ENCODE results near the gene NTM.

Gene NTM

DNA sequence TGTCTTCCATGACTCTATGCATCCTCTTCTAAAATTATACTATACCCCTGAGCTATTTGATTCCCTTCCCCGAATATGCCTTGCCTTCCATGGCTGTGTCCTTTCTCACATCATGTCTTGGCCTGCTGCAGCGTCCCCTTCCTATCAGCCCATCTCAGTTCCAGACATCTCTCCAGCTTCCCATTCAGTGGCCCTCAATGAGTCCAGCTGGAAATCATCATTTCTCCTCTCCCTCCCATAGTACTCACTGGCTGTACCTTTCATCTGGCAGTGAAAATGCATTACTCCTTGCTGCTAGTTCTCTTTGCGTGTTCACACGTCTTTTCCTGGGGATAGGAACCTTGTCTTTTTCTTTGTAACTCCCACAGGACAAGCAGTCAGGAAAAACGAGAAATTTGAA is 486.8 kb downstream of the NTM start:
- H3K4me1 Mint-ChIP-seq (ENCODE audit: low read depth), result no peaks in the 10 kb centered on the region
- DNase-seq (ENCODE audit: low spot score), result no peak
- no peaks in the 10 kb centered on the region for H3K36me3 Mint-ChIP-seq (ENCODE audit: low read depth)
- no peak overlapping the region for H3K4me3 Mint-ChIP-seq
- no peak overlapping the region for H3K27ac Mint-ChIP-seq
- no peaks in the 10 kb centered on the region for H3K27me3 Mint-ChIP-seq (ENCODE audit: low read depth)
- no peaks in the 10 kb centered on the region for H3K9me3 Mint-ChIP-seq

DNA sequence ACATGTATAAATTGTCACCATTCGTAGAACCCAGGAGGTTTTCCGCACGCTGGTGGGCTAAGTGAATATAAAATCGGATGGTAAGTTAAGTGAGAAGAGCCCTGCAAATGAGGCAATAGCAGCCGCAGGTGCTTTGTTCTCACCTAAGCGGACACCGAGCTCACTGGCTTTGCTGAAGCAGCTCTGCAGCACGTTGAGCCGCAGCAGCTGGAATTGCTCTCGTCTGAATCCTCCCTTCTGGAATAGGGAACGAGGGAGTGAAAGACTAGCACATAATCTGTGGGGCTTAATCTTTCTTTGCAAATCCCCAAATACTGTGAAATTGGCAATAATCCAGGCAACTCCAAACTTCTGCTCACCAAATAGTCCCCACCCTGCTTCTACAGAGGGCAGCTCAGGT is 488.1 kb downstream of the NTM start:
- H3K9me3 Mint-ChIP-seq, result no peaks in the 10 kb centered on the region
- H3K27me3 Mint-ChIP-seq (ENCODE audit: low read depth), result no peaks in the 10 kb centered on the region
- H3K4me1 Mint-ChIP-seq (ENCODE audit: low read depth), result no peaks in the 10 kb centered on the region
- H3K4me3 Mint-ChIP-seq, result no peak overlapping the region
- DNase-seq (ENCODE audit: low spot score), result no peak
- H3K27ac Mint-ChIP-seq, result no peak overlapping the region
- H3K36me3 Mint-ChIP-seq (ENCODE audit: low read depth), result no peaks in the 10 kb centered on the region

GRCh38 chr11:131859538-131860210 is 489.3 kb downstream of the NTM start:
- DNase-seq (ENCODE audit: low spot score), result no peak

GRCh38 chr11:131864228-131864627 is 493.8 kb downstream of the NTM start:
- no peaks in the 10 kb centered on the region for H3K4me1 Mint-ChIP-seq (ENCODE audit: low read depth)

More at GRCh38 chr11:131859538-131860210, 489.3 kb downstream of the NTM start:
- Mint-ChIP-seq H3K9me3 (no peaks in the 10 kb centered on the region), H3K27ac (no peak overlapping the region), H3K4me1 (ENCODE audit: low read depth) (no peaks in the 10 kb centered on the region), H3K36me3 (ENCODE audit: low read depth) (no peaks in the 10 kb centered on the region), H3K27me3 (ENCODE audit: low read depth) (no peaks in the 10 kb centered on the region), H3K4me3 (no peak overlapping the region)

DNA sequence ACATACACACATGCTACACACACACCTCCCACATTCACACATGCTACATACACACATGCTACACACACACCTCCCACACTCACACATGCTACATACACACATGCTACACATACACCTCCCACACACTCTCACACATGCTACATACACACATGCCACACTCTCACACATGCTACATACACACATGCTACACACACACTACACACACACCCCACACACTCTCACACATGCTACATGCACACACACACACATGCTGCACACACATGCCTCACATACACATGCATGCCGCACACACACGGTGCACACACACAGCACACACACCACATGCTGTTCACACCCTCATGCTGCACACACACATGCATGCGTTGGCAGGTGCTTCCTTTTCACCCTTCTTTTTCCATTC is 495.4 kb downstream of the NTM start:
- no peak overlapping the region for H3K27ac Mint-ChIP-seq
- H3K9me3 Mint-ChIP-seq, result peaks cover 5% of the 10 kb centered on the region
- H3K27me3 Mint-ChIP-seq (ENCODE audit: low read depth), result no peaks in the 10 kb centered on the region
- H3K4me3 Mint-ChIP-seq, result no peak overlapping the region
- H3K4me1 Mint-ChIP-seq (ENCODE audit: low read depth), result no peaks in the 10 kb centered on the region
- no peak for DNase-seq (ENCODE audit: low spot score)
- H3K36me3 Mint-ChIP-seq (ENCODE audit: low read depth), result no peaks in the 10 kb centered on the region

More at GRCh38 chr11:131864228-131864627, 493.8 kb downstream of the NTM start:
- H3K27me3 Mint-ChIP-seq (ENCODE audit: low read depth), result no peaks in the 10 kb centered on the region
- peaks cover 5% of the 10 kb centered on the region for H3K9me3 Mint-ChIP-seq
- no peak for DNase-seq (ENCODE audit: low spot score)
- no peaks in the 10 kb centered on the region for H3K36me3 Mint-ChIP-seq (ENCODE audit: low read depth)
- no peak overlapping the region for H3K4me3 Mint-ChIP-seq
- H3K27ac Mint-ChIP-seq, result no peak overlapping the region

DNA sequence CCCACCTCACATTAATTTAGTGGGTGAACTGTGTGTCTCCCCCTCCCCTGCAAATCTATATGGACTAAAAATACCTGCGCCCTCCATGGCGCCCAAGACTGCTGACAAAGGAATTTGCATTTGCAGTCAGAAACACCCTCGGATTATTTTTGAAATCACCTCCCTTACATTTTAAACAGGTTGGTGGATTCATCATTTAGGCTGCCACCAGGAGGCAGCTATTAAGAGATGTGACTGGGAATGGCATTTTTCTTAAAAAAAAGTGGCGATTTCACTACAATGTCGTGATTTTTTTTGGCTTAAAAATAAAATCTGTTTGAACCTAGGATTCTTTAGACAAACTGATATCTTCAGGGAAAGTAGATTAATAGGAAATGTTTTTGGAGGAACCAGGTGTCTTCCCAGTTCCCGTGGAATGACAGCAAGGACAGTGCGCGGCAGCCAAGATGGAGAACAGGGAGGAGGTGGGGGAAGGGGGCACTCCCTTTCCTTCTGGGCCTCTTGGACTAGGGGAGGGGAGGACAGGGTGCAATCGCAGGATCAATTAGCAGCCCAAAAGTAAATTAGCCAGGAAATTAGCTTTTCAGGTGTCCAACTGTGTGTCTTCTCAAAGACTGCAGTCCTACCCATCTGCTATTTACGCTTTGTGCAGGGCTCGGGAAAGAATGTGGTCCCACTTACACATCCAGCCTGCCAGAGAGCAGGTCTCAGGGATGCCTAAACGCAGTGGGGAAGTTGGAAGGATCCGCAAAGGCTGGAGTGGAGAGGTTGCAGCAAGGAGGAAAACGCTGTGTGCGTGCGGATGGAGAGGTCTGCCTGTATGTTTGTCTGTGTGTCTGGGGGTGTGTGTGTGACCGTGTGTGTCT is 496.4 kb downstream of the NTM start:
- H3K36me3 Mint-ChIP-seq (ENCODE audit: low read depth), result no peaks in the 10 kb centered on the region
- no peaks in the 10 kb centered on the region for H3K4me1 Mint-ChIP-seq (ENCODE audit: low read depth)
- no peaks in the 10 kb centered on the region for H3K27me3 Mint-ChIP-seq (ENCODE audit: low read depth)
- peaks cover 5% of the 10 kb centered on the region for H3K9me3 Mint-ChIP-seq
- H3K4me3 Mint-ChIP-seq, result no peak overlapping the region
- DNase-seq (ENCODE audit: low spot score), result no peak
- H3K27ac Mint-ChIP-seq, result no peak overlapping the region

DNA sequence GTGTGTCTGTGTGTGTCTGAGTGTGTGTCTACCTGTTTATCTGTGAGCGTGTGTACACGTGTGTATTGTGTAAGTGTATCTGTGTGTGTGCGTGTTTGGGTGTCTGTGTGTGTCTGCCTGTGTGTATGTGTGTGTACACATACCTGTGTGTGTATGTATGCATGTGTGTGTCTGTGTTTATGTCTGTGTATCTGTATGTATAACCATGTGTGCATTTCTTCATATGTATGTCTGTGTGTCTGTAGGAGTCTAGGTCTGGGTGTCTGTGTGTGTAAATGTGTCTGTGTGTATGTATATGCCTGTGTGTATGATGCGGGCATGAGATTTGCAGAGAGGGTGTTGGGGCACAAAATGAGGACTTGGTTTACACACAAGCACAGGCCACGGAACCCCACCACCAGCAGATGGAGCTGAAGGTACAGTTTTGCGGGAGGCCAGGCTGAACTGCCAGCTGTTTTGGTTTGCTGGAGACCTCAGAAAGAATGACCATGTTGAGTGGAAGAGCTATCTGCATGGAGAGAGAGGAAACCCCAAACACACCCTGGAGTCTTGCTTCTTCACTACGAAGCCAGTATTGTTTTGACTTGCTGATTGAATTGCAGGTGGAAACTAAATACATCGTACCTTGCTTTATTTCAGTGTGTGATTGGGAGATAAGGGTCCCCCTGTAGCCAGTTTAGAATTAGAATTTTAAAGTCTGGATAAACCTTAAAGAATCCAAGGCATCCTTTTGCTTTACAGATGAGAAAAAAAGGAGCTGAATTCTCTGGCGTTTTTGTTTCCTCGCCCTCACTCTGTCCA is 497.2 kb downstream of the NTM start:
- Mint-ChIP-seq H3K4me1 (ENCODE audit: low read depth) (no peaks in the 10 kb centered on the region), H3K27ac (no peak overlapping the region), H3K36me3 (ENCODE audit: low read depth) (no peaks in the 10 kb centered on the region), H3K9me3 (peaks cover 5% of the 10 kb centered on the region), H3K4me3 (no peak overlapping the region), H3K27me3 (ENCODE audit: low read depth) (no peaks in the 10 kb centered on the region)
- no peak for DNase-seq (ENCODE audit: low spot score)

DNA sequence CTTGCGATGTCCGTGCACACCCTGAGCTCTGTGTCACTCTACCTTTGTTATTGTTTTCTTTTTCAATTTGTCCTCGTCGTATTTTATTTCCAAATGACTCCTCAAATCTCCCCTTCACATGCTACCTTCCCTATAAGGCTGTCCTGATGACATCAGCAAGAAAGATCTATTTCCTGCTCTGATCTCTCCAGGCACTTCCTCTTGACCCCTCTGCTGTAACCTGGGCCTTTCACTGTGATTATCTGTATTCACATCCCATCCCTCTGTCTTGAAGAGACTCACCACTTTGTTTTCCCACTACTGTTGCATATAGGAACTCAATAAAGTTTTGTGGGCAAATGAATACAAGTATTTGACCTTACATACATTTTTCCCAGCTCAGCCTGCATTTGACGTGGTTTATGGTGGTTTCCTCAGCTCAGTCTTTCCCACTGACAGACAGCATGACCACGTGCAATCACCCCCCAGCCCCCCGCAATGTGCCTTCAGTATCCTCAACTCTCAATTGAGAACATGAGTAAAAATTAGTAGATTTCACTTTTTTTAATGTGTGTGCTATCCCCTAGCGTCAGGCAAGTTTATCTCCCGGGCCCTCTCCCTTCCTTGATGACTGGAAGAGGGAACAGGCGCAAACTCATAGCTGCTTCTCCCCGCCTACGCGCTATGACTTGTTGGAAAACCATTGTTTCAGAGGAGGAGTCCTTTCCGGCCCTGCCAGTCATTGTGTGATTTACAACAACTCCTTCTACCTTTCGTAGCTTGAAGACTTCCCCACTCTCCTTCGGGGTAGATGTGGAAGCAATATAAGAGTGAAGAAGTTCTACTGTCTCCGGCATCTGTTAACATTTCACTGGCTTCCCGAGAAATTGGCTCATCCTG is 498.5 kb downstream of the NTM start:
- H3K27ac Mint-ChIP-seq, result no peak overlapping the region
- no peak for DNase-seq (ENCODE audit: low spot score)
- no peaks in the 10 kb centered on the region for H3K27me3 Mint-ChIP-seq (ENCODE audit: low read depth)
- H3K4me3 Mint-ChIP-seq, result no peak overlapping the region
- H3K9me3 Mint-ChIP-seq, result peaks cover 5% of the 10 kb centered on the region
- no peaks in the 10 kb centered on the region for H3K36me3 Mint-ChIP-seq (ENCODE audit: low read depth)
- no peaks in the 10 kb centered on the region for H3K4me1 Mint-ChIP-seq (ENCODE audit: low read depth)

DNA sequence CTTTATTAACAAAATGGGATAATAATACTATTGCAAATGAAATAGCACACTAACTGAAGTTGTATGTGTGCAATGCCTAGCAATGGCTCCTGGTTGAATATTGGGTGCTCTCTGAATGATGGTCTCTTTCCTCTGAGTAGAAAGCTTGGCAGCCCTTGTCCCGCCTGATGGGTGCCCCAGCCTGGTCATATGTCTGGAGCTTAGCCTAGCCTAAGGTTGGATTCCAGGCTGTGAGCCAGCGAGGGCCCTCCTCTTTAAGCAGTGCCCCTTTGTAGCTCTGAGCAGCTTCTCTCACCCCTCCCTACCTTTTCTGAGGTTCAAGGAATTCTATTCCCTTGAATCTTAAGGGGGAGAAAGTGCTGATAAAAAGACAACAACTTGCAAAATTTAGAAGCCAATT is 499.9 kb downstream of the NTM start:
- Mint-ChIP-seq H3K36me3 (ENCODE audit: low read depth) (no peaks in the 10 kb centered on the region), H3K27ac (no peak overlapping the region), H3K4me3 (no peak overlapping the region), H3K4me1 (ENCODE audit: low read depth) (no peaks in the 10 kb centered on the region), H3K27me3 (ENCODE audit: low read depth) (no peaks in the 10 kb centered on the region), H3K9me3 (peaks cover 5% of the 10 kb centered on the region)
- no peak for DNase-seq (ENCODE audit: low spot score)

DNA sequence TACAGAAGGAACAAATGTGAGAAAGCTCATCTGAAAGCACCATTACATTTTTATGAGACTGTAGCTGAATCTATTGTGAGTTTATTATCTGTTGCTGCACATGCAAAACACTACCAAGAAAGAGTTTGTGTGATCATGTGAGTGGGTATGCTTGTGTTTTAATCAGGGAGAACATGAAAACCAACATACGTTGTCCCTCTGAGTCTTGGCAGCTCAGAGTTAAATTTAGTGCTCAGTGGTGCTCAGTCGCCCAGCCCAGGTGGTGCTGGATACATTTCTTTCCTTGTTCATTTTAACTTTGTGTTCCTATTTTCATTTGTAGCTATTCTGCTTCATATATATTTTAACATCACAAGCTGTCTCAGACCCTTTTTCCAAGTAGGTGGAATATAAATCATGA is 500.6 kb downstream of the NTM start:
- no peaks in the 10 kb centered on the region for H3K4me1 Mint-ChIP-seq (ENCODE audit: low read depth)
- H3K36me3 Mint-ChIP-seq (ENCODE audit: low read depth), result no peaks in the 10 kb centered on the region
- H3K4me3 Mint-ChIP-seq, result no peak overlapping the region
- H3K9me3 Mint-ChIP-seq, result peaks cover 2% of the 10 kb centered on the region
- no peak overlapping the region for H3K27ac Mint-ChIP-seq
- DNase-seq (ENCODE audit: low spot score), result no peak
- no peaks in the 10 kb centered on the region for H3K27me3 Mint-ChIP-seq (ENCODE audit: low read depth)

- Mint-ChIP-seq H3K27ac (no peak overlapping the region), H3K36me3 (ENCODE audit: low read depth) (no peaks in the 10 kb centered on the region), H3K4me3 (no peak overlapping the region), H3K27me3 (ENCODE audit: low read depth) (no peaks in the 10 kb centered on the region), H3K9me3 (no peaks in the 10 kb centered on the region), H3K4me1 (ENCODE audit: low read depth) (no peaks in the 10 kb centered on the region)
- no peak for DNase-seq (ENCODE audit: low spot score)
Observed at GRCh38 chr11:131874070-131874469, 503.7 kb downstream of the NTM start.

DNA sequence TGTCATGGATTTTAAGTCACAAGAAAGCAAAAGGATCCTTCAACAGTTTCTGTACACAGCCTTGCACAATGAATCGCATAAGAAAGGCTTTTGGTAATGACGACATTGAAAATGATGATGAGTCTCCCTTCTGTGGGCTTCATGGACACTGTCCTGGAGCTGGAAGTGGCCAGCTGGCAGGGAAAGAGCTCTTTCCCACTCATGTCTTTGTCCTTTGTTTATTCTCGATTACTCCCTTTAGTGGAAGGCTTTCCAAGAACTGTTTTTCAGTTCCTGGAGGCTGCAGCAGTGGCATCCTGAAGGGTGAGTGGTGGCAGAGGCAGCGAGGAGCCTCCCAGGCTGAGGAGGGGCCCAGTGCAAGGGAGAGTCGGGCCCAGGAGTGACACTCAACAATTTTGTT is 505.2 kb downstream of the NTM start:
- DNase-seq (ENCODE audit: low spot score), result no peak
- H3K4me3 Mint-ChIP-seq, result no peak overlapping the region
- H3K9me3 Mint-ChIP-seq, result no peaks in the 10 kb centered on the region
- H3K27me3 Mint-ChIP-seq (ENCODE audit: low read depth), result no peaks in the 10 kb centered on the region
- H3K4me1 Mint-ChIP-seq (ENCODE audit: low read depth), result no peaks in the 10 kb centered on the region
- no peaks in the 10 kb centered on the region for H3K36me3 Mint-ChIP-seq (ENCODE audit: low read depth)
- H3K27ac Mint-ChIP-seq, result no peak overlapping the region

DNA sequence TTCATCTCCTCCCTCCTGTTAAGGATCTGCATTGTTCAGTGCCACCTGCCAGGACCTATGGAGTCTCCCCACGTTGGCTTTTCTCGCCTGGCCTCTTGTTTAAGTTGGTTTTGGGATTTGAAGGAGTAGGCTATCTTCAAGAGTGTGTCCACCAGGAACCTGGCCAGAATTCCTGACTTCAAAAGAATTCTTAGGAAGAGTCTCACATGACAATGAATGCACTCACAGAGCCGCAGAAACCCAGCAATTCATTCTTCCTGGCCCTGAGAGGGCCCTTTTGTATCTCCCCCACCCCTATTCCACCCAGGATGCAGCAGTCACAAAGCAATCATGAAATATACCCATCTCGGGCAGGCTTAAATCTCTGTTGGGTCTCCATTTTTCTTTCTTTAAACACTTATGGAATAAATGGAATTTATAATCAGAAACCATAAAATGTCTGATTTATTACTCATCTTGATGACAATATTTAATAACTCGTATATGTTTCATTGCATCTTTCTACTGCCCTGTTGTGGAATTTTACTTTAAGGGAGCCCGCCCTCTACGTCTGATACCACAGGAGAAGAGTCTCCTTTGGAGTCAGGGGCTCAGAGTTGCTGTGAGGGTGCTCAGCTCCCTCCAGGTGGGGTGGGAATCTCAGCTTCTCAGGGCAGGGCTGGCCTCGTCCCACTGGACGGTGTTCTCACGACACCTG is 507.0 kb downstream of the NTM start:
- Mint-ChIP-seq H3K27ac (no peak overlapping the region), H3K4me1 (ENCODE audit: low read depth) (no peaks in the 10 kb centered on the region), H3K36me3 (ENCODE audit: low read depth) (no peaks in the 10 kb centered on the region), H3K27me3 (ENCODE audit: low read depth) (no peaks in the 10 kb centered on the region), H3K4me3 (no peak overlapping the region), H3K9me3 (no peaks in the 10 kb centered on the region)
- DNase-seq (ENCODE audit: low spot score), result no peak

Data from T-helper 2 cell treated with Interferon-gamma antibody and Interleukin-4, amounts not matched to agents 5 μg/mL and 100 μg/mL, for 36 hours (primary cell).